Measurements from ENCODE around the gene BID.

DNA sequence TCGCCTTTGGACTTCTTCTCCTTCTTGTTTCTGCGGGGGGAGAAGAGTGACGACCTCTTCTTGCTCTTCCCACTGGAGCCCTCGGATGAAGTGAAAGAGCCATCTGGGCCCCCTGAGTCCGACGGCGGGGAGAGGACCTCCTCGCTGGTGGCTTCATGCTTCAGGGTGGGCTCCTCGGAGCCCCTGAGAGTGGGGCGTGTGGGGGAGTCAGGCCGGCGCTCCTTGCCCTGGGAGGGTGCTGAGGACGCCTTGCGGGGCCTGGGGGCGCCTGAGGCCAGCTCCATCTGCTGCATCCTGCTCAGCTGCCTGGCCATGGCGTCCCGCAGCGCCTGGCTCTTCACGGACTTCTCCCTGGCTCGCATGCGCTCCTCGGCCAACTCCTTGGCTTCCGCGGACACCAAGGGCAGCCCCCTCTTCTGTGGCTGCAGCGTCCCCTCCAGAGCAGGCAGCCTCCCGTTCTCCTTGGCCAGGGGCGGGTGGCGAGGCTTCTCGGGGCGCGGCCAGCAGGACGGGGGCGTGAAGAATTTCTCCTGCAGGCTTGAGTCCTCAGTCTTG, 43.3 kb upstream of the BID start:
- TF ChIP-seq, protein P1, sequence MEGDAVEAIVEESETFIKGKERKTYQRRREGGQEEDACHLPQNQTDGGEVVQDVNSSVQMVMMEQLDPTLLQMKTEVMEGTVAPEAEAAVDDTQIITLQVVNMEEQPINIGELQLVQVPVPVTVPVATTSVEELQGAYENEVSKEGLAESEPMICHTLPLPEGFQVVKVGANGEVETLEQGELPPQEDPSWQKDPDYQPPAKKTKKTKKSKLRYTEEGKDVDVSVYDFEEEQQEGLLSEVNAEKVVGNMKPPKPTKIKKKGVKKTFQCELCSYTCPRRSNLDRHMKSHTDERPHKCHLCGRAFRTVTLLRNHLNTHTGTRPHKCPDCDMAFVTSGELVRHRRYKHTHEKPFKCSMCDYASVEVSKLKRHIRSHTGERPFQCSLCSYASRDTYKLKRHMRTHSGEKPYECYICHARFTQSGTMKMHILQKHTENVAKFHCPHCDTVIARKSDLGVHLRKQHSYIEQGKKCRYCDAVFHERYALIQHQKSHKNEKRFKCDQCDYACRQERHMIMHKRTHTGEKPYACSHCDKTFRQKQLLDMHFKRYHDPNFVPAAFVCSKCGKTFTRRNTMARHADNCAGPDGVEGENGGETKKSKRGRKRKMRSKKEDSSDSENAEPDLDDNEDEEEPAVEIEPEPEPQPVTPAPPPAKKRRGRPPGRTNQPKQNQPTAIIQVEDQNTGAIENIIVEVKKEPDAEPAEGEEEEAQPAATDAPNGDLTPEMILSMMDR (IDR thresholded peaks at IDR 0.05), result no peak
- TF ChIP-seq POLR2A (IDR thresholded peaks at IDR 0.05), result no peak
